Measurements from ENCODE around the gene ARID1B. TPM values are rescaled to one million over a fixed set of nuclear protein-coding genes. Genes with fewer than 3 reads are reported as not detected.
A peak's percentile ranks its signal among the peaks of the same experiment; 100 is the strongest.

Gene ARID1B
- total and polyA plus RNA-seq, 8 donors = 16.2 to 68.0 (median 42.5) TPM

GRCh38 chr6:157069585-157069984, 292.4 kb downstream of the ARID1B start:
- H3K27me3 ChIP-seq = no peaks in the 10 kb centered on the region
- H3K9me3 ChIP-seq = no peaks in the 10 kb centered on the region
- 89 to 90% methylated on average over 5 of the region's 5 CpGs for WGBS, 2 donors
- peaks cover 10 to 30% (median 26%) of the 10 kb centered on the region in 3 donors for H3K4me1 ChIP-seq
- no peaks in the 10 kb centered on the region for H3K36me3 ChIP-seq
- no peak overlapping the region for H3K4me3 ChIP-seq
- peak in 1 of 4 donors; percentile 21 for ATAC-seq
- intact Hi-C loops (cut with DNase I) = no loop called here
- no peak for FAIRE-seq
- DNase-seq = no peak
- TF ChIP-seq CTCF (IDR thresholded peaks at IDR 0.05) = no peak
- H3K27ac ChIP-seq = no peak overlapping the region

- peaks cover 10 to 30% (median 26%) of the 10 kb centered on the region in 3 donors for H3K4me1 ChIP-seq
- TF ChIP-seq CTCF (IDR thresholded peaks at IDR 0.05) = no peak
- intact Hi-C loops (cut with DNase I) = no loop called here
- no peak overlapping the region for H3K27ac ChIP-seq
- ATAC-seq (peak in 1 of 4 donors; percentile 55), FAIRE-seq (no peak), DNase-seq (no peak)
- no peaks in the 10 kb centered on the region for H3K27me3 ChIP-seq
- no peaks in the 10 kb centered on the region for H3K9me3 ChIP-seq
- WGBS, 2 donors = 48 to 54% methylated on average over 8 of the region's 8 CpGs
- H3K4me3 ChIP-seq = no peak overlapping the region
- no peaks in the 10 kb centered on the region for H3K36me3 ChIP-seq
Observed at GRCh38 chr6:157070403-157071107, 293.4 kb downstream of the ARID1B start.

GRCh38 chr6:157072128-157072527, 294.9 kb downstream of the ARID1B start:
- no peaks in the 10 kb centered on the region for H3K36me3 ChIP-seq
- no peak for DNase-seq
- no peaks in the 10 kb centered on the region for H3K27me3 ChIP-seq
- FAIRE-seq = peak; percentile 47
- TF ChIP-seq CTCF (IDR thresholded peaks at IDR 0.05) = no peak
- H3K4me3 ChIP-seq = no peak overlapping the region
- ATAC-seq = no peak
- intact Hi-C loops (cut with DNase I) = no loop called here
- 81 to 86% methylated on average over 2 of the region's 2 CpGs for WGBS, 2 donors
- peaks cover 10 to 30% (median 26%) of the 10 kb centered on the region in 3 donors for H3K4me1 ChIP-seq
- no peaks in the 10 kb centered on the region for H3K9me3 ChIP-seq
- no peak overlapping the region for H3K27ac ChIP-seq

GRCh38 chr6:157073596-157073995, 296.4 kb downstream of the ARID1B start:
- FAIRE-seq (no peak), ATAC-seq (peak in 3 of 4 donors; percentile 27 to 60 (median 39)), DNase-seq (no peak)
- no peaks in the 10 kb centered on the region for H3K36me3 ChIP-seq
- peaks cover 8 to 27% (median 25%) of the 10 kb centered on the region in 3 donors for H3K4me1 ChIP-seq
- no peaks in the 10 kb centered on the region for H3K9me3 ChIP-seq
- TF ChIP-seq CTCF (IDR thresholded peaks at IDR 0.05) = no peak
- 35 to 48% methylated on average over 4 of the region's 4 CpGs for WGBS, 2 donors
- no peak overlapping the region for H3K27ac ChIP-seq
- H3K4me3 ChIP-seq = no peak overlapping the region
- no peaks in the 10 kb centered on the region for H3K27me3 ChIP-seq
- intact Hi-C loops (cut with DNase I) = no loop called here

GRCh38 chr6:157074969-157075368, 297.8 kb downstream of the ARID1B start:
- FAIRE-seq (no peak), ATAC-seq (no peak)
- WGBS, 2 donors = 93 to 96% methylated on average over 1 of the region's 1 CpG

More at GRCh38 chr6:157074969-157075368, 297.8 kb downstream of the ARID1B start:
- Histone ChIP-seq H3K9me3 (no peaks in the 10 kb centered on the region), H3K27me3 (no peaks in the 10 kb centered on the region), H3K4me3 (no peak overlapping the region), H3K4me1 (peaks cover 13 to 23% (median 22%) of the 10 kb centered on the region in 3 donors), H3K36me3 (no peaks in the 10 kb centered on the region), H3K27ac (no peak overlapping the region)
- intact Hi-C loops (cut with DNase I) = no loop called here
- DNase-seq = no peak
- no peak for TF ChIP-seq CTCF (IDR thresholded peaks at IDR 0.05)

Data from pancreas (tissue), 10 donors.